HG03520 (cell line): Measurements from ENCODE around the gene PLEKHO1.
"Not testable (repeated sequence)": the region's sequence is repeated elsewhere in the genome, so short reads cannot be mapped to it uniquely, and the experiment has no call there.

Experiments
- ATAC-seq: cut with Tn5 transposase; IDR thresholded peaks from one replicate; pipeline ENCODE4 v1.9.1; 2021; ENCODE audit warnings: mild to moderate bottlenecking, moderate library complexity; ENCODE audit not compliant: unreplicated experiment

Gene PLEKHO1

DNA sequence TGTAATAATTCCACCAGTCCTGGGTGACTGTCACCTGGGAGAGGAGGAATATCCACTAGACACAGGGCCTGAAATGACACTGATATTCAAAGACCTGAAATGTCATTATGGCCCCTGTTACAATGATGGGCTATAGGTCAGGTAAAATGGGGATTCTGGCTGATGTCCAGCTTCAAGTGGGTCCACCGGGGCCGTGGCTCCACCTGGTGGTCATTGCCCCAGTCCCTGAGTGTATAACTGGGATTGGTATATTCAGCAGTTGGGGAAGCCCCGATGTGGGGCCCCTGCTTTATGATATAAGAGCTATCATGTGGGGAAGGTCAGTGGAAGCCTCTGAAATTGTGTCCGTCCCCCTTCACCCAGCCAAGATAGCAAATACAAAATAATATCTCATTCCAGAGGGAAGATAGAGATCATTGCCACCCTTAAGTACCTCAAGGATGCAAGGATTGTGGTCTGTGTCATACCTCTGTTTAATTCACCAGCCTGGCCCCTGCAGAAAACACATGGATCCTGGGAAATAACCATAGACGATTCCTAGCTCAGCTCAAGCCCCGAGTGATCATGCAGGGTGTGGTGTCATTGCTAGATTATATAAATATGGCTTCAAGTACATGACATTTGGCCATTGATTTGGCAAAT, 19.4 kb downstream of the PLEKHO1 start:
- no peak for ATAC-seq

DNA sequence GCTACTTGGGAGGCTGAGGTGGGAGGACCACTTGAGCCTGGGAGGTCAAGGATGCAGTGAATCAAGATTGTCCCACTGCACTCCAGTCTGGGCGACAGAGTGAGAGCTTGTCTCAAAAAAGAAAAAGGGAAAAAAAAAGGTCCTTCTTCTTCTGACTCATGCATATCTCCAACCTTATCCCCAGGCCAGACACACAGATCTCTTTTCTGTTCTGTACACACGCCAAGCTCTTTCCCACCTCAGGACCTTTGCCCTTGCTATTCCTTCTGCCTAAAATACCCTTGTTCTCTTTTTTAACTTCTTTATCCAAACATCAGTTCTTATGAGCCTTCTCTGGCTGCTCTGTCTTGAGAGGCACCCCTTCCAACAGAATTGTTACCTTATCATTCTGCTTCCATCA, 22.1 kb downstream of the PLEKHO1 start:
- ATAC-seq = no peak

DNA sequence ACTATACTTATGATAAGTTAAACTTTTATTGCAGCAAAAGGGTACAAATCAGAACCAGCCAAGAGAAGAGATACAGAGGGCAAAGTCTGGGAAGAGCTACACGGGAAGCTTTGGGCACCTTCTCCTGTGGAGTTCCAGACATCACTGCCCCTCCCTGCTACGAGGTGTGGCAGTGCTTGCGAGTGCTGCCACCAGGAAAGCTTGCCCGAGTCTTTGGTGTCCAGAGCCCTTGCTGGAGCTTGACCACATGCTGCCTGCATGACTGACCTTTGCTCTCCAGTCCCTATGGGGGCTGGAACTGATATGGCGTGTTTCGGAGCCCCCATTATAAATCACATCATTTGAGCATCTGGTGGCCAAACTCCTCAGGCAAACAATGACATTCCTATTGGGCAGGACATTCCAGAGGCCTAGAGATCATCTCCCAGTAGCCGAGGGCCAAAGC, 23.4 kb downstream of the PLEKHO1 start:
- no peak for ATAC-seq

DNA sequence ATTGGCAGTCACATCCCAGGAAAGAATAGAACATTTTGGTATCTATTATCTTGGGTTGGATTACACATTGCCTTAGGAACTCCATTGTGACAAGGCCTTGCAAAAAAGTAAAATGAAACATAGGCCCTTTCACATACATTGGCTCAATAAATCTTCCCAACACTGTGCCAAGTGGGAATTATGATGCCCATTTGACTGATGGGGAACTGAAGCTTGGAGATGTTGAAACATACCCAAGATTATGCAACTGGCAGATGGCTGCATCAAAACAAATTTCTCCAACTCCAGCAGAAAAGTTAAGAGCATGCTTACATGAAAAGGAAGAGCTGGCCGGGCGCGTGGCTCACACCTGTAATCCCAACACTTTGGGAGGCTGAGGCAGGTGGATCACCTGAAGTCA, 26.9 kb downstream of the PLEKHO1 start:
- no peak for ATAC-seq

DNA sequence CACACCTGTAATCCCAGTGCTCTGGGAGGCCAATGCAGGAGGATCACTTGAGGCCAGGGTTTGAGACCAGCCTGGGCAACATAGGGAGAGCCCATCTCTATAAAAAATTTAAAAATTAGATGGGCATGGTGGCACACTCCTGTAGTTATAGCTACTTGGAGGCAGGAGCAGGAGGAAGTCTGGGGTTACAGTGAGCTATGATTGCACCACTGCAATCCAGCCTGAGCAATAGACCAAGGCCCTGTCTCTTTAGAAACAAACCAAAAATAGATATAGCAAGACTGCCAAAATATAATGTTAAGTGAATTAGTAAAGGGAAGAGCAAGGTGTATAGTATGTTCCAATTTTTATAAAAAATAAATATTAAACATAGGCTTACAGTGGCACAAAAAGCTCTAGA, 28.8 kb downstream of the PLEKHO1 start:
- no peak for ATAC-seq

DNA sequence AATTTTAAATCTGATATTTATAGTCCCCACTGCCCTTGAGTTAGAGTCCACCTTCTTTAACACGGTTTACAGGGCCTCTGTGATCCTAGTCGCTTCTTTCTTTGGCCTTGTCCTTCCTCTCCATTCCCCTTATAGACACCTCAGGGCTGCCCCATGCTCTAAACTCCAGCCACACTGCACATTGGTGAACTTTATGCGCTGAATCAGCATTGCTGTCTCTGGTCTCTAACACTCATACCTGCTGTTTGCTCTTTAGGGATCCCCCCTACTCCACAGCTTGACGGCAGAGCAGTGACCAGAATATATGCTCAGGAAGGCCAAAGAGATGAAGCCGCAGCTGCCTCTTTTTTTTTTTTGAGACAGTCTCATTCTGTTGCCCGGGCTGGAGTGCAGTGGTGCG, 30.2 kb downstream of the PLEKHO1 start:
- no peak for ATAC-seq

DNA sequence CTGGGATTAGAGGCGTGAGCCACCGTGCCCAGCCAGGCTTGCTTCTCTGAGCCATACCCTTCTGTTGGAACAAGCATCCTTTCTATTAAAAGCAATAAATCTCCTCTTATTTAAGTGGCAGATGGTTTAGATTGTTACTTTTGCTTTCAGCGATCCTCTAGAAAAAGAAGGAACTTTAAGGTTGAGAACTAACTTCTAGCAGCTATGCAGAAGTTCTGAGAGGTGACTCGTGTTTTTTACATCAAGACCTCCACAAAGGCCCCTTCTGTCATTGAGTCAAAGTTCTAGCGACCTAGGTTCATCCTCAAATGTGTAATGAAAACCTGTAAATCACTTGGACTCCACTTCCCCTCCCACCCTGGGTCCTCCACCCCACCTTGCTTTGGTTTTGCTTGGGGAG, 30.8 kb downstream of the PLEKHO1 start:
- ATAC-seq = no peak

DNA sequence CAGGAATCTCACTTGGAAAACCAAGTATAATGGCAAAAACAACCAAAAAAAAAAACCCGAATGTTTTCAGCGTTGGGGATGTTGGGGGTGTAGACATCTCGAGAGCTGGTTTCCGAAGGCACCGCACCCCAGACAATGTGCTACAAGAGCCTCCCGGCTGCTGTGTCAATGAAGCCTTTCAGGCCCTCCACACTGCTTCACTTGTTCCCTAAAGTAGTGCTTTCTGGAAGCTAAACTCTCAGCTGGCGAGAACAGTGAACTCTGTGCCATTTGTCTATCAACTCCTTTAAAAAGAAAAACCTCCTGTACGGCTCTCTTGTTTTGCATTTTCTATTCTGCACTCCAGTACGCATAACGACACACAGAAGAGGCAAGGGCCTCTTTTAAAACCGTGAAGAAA, 32.5 kb downstream of the PLEKHO1 start:
- no peak for ATAC-seq

DNA sequence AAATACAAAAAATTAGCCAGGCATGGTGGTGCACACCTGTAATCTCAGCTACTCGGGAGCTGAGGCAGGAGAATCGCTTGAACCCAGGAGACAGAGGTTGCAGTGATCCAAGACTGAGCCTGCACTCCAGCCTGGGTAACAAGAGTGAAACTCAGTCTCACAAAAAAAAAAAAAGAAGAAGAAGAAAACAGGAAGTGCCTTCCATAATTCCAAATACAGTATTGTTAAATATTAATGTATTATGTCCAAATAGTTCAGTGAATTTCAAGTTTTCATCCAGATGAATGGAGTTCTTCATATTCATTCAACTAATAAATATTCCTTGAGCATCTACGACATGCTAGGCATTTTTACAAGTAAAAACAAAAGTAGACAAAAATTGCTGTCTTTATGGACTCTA, 33.3 kb downstream of the PLEKHO1 start:
- no peak for ATAC-seq

DNA sequence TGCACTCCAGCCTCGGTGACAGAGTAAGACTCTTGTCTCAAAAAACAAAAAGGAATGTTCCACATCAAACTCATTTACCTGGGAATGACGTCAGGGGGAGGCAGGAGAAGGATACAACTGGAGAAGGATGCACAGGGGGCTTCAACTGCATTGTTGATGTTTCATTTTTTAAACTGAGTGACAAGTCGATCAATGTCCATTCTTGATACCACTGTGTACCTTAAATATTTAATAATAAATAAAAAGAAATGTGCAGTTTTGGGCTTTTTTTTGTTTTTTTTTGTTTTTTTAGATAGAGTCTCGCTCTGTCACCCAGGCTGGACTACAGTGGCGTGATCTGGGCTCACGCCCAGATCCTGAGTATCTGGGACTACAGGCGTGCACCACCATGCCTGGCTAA, 35.8 kb downstream of the PLEKHO1 start:
- no peak for ATAC-seq

DNA sequence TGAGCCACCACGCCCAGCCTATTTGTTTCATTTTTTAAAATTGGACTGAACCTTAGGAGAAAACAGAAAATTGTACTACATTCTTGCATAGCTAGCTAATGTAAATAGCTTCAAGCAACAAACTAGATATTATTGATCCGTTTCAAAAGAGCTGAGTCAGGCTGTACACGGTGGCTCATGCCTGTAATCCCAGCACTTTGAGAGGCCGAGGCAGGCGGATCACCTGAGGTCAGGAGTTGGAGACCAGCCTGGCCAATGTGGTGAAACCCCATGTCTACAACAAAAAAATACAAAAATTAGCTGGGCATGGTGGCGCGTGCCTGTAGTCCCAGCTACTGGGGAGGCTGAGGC, 36.7 kb downstream of the PLEKHO1 start:
- ATAC-seq = not testable (repeated sequence)

DNA sequence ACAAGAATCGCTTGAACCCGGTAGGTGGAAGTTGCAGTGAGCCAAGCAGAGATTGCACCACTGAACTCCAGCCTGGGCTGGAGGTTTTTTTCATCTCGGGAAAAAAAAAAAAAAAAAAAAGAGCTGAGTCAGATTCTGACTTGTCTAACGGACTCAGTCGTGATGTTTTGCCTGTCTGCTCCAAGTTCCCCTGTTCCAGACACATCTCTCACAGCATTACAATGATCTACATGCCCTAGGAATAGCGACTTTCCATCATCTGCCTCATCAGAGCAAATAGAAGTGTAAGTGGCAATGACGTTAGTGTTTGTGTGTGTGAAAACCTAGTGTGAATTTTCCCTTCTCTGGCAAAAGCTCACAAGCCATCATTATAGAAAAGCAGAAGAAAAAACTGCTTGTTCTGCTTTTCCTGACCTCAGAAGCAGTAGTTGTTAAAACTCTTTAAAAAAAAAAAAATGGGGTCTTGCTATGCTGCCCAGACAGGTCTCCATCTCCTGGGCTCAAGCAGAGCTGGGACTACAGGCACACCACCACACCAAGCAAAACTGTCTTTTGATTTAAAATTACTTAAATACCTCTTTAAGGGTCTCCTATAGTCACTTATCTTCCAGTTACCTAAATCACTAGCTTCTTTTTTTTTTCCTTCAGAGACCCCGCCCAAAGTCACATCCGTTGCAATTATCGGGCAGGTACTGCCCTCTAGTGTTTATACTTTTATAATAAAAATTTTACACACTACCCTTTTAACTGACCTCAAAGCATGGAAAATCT, 37.3 kb downstream of the PLEKHO1 start:
- no peak for ATAC-seq

DNA sequence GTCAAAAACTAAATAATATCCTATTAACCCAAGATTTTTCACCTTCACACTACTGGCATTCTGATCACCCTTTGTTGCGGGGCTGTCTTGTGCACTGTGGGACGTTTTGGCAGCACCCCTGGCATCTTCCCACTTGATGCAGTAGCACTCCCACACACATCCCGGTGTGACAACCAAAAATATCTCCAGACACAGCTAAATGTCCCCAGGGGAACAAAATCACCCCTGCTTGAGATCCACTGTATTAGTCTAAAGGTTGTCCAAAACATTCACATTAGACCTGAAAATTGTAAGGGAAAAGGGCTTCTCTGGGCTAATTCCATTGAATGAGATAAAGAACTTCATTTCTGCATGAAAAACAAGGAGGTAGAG, 37.8 kb downstream of the PLEKHO1 start:
- no peak for ATAC-seq

DNA sequence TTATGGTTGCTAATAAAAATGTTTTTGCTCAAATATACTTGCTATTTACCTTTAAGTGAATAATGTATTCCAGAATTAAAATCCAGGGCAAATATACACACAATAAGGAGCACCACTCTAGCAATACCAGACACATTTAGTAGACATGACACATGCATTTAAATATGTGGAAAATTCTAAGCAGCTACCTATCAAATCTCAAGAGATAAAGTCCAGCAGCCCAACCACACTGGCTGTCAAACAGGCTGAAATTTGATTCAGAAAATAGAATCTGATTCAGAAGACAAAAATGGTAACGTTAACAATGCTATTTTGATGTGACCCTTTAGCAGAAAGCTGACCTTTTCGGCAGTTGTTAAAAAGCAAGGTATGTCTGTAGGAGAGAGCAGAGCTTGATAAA, 42.3 kb downstream of the PLEKHO1 start:
- no peak for ATAC-seq

DNA sequence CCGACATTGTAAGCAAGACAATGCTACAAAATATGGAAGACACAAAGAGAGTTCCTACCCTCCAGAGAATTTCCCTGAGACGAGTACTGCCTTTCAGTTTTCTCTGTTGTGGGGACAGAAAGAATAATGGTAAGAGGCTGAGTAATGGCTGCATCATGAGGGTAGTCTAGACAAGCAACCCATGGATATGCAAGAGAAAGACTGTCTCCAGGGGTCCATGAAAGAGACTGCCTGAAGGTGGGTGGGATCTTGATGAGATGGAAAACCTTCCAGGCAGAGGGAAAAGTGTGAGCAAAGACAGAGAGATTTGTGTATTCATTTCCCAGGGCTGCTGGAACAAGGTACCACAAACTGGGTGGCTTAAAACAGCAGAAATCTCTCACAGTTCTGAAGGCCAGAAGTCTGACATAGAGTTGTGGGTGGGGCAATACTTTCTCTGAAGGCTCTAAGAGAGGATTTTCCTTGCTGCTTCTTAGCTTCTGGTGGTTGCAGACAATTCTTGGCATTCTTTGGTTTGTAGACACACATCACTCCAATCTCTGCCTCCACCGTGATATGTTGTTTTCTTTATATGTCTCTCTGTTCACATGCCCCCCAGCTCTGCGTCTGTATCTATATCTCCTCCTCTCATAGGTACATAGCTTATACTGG, 44.8 kb downstream of the PLEKHO1 start:
- no peak for ATAC-seq

DNA sequence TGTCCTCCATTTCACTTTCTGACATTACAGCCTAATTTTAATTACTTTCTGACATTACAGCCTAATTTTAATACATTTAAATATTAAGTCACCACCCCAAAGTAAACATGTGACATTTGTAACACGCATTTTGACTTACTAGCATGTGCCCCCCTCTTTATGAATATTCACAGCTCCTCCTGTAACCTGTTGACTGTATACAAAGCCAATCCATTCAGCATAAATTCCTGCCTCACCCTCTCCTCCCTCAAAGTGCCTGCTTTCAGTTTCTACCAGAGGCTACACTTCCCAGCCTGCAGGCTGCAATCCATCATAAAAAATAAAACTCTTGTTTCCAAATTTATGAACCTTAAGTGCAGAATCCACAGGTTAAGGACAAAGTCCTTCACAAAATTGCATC, 46.7 kb downstream of the PLEKHO1 start:
- ATAC-seq = no peak

DNA sequence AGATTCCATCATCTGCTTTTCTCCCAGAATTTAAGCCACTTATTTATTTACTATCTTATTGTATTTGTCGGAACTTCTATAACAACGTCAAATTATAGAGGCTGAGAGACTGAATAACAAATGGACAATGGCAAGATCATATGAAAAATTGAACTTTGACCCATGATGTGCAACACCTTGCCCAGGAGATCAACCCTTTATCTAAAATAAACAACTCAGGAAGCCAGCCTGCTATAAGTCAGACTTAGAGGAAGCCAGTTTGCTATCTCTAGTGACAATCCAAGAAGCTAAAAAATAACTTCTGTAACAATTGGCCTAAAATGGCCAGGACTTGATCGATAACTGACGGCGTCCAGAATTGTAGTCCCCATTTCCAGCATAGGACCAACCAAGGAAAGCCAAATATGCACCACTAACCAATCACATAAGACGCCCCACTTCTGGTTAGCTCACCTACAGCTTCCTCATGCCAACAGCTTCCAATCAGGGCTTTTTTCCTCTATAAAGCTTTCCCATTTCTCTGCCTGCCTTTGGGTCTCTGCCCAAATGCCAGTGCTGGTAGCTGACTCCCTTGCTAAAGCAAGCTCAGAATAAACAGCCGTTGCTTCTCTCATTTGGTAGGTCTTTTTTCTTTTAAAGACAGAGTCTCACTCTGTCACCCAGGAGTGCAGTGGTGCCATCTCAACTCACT, 57.7 kb downstream of the PLEKHO1 start:
- ATAC-seq = no peak

DNA sequence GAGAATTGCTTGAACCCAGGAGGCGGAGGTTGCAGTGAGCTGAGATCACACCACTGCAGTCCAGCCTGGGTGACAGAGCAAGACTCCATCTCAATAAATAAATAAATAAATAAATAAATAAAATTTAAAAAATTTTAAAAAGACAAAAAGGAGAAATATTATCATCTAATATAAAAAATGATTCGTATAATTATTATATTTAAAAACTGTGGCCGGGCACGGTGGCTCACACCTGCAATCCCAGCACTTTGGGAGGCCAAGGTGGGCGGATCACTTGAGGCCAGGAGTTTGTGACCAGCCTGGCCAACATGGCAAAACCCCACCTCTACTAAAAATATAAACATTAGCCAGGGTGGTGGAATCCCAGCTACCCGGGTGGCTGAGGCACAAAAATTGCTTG, 58.7 kb downstream of the PLEKHO1 start:
- not testable (repeated sequence) for ATAC-seq
